Fibroblast of peridontal ligament (primary cell): ENCODE results near the gene NBPF3.
"Not testable (repeated sequence)": the region's sequence is repeated elsewhere in the genome, so short reads cannot be mapped to it uniquely, and the experiment has no call there.

Experiments used
- DNase-seq: peaks from one replicate; pipeline ENCODE4 v3.0.0-alpha.2; 2010; ENCODE audit errors: extremely low read depth

NBPF3 gene

DNA sequence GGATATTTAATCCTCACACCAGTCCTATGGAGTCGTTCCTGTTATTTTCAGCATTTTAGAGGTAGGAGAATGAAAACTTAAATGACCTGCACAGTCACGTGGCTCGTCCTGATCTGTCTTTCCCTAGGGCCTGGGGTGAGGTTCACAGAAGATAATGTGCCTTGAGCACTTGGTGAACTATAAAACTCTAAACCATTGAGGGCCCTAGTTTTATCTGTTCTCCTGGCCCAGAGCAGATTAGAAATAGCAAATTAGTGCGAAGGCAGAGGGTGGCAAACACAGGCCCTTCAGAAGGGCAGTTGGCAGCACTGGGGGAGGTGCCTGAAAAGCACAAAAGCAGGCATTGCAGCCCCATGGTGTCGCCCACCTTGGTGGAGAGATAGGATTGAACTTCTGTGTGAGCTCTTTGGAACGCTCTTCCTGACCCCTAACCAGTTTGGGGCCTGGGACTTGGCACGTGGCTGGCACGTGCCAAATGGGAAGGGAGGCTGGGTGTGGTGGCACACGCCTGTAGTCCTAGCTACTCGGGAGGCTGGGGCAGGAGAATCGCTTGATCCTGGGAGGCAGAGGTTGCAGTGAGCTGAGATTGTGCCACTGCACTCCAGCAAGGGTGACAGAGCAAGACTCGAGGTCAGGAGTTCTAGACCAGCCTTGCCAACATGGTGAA, 1.2 kb upstream of the NBPF3 start:
- DNase-seq: not testable (repeated sequence)

DNA sequence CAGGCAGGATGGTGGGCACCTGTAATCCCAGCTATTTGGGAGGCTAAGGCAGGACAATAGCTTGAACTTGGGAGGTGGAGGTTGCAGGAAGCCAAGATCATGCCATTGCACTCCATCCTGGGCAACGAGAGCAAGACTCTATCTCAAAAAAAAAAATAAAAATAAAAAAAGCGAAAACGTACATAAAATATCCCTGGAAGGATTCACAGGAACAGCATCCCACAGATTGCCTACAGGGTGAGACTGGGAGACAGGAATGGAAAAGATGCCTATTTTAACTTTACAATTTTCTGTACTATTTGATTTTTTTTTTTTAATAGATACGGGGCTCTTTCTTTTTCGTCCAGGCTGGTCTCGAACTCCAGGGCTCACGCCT, 604 bp upstream of the NBPF3 start:
- no peak for DNase-seq

DNA sequence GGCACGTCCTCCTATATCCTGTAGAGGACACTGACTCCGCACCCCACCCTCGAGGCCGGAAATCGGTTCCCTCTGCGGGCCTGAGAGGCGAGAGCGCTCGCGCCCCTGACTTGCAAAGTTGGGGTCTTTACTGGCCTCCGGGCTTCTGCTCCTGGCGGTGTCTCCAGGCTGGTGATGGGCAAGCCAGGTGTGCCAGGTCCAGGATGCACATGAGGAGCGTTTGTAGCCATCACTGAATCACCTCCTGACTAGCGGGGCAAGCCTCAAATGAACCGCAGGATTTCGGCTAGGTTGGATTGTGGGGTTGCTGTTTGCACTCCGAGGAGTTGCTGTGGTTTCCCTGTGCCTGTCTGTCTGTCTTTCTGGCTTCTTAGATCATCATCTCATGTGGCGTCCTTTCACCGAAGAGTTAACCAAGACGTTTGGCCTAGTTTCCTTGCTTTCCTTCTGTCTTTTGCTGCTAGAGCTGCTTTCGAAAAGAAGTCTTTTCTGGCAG, 741 bp downstream of the NBPF3 start:
- peak; percentile 52 for DNase-seq

DNA sequence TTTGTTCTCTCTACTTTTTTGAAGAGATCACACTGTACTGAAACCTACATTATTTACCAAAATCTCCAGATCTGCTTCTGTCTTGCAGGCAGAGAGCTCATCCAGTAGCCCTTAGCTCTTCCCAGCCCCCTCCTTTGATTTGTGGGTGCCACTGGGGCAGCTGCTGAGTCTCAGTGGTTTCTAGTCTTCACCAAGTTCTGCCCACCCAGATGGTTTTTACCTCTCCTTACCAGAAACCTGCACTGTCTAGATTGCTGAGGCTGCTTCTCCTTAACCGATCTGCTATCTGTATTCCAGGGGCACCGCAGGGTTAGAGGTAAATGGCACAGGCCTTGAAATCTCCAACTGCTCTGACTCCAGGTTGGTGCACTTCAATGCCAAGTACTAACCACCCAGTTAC, 6.7 kb downstream of the NBPF3 start:
- not testable (repeated sequence) for DNase-seq

DNA sequence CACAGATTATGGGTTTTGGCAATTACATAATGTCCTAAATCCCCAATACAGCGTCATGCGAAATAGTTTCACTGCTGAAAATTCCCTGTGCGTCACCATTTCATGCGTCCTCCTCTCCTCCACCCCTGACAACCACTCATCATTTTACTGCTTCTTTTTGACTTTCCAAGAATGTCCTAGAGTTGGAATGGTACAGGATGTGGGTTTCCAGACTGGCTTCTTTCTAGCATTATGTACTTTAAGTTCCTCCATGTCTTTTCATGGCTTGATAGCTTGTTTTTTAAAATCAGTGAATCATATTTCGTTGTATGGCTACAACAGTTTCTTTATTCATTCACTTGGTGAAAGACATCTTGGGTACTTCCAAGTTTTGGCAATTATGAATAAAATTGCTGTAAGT, 7.4 kb downstream of the NBPF3 start:
- no peak for DNase-seq

DNA sequence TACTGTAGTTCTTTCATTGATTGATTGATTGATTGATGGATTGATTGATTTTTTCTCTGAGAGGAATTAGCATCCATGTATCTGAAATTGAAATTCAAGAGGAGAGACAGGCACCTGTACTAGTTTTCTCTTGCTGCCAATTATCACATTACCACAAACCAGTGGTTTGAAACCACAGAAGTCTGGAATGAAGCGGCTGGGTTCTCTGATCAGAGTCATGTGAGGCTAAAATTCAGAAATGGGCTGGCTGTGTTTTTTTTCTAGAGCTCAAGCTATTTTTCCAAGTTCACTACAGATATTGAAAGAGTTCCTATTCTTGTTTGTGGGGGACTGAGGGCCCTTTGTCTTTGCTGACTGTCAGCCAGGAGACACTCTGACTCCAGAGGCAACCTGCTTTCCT, 10.0 kb downstream of the NBPF3 start:
- DNase-seq: peak; percentile 74

DNA sequence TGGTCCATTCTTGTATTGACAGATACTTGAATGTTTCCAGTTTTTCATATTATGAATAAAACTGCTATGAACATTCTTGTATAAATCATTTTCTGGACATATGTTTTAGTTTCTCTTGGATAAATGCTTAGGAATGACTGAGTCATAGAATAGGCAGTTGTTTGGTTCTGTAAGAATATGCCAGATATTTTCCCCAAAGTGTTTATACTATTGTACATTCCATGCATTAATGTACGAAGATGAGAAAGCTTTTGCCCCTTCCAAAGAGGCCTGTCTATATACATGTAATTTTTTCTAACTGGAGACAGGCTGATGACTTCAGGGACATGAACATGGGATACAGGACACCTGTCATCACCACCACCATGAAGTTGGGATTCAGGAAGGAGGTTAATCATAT, 11.3 kb downstream of the NBPF3 start:
- peak; percentile 93 for DNase-seq

DNA sequence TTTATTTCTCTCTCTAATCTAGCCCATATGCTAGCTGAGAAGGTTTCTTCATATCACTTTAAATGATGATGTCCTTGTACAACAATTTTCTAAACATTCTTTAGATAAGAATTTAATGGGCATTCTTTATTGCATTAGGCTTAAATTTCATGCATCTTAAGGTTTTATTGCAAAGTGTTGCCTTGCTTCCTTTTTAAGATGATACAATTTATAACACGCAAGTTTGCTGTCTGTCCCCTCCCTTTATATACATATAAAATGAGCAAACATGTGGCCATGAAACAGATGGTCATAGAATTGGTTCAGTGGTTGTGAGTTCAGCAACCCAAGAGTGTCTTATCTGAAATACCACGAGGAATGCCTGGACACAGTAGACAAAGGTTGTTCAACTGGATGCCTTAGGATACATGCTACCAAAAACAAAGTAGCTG, 12.1 kb downstream of the NBPF3 start:
- DNase-seq: peak; percentile 37

DNA sequence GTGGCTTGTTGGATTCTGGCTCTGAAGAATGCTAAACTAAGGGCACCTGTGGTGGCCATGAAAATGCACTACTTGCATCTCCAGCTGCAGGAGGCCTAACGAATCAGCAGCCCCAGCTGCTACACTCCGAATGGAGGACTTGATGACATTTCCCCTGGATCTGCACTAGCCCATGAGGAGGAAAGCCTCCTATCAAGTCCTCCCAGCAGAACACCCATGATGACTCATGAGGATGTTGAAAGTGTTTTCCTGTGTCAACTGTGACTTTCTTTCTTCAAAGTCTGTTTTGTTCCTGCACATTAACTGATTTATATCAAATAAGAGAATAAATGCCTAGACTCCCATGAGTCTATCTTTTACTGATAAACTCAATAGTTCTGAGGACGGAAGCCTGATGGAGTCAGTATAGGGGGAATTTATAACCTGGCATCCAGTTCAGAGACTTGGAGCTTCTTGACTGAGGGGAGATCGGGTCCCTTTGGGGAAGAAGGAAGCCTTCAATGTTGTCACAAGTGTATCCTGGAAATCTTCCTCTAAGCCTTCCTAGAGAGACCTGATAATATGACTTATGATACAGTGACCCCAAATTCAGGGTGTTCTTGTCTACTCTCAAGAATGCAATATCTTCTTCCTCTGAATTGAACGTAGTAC, 14.2 kb downstream of the NBPF3 start:
- DNase-seq: peak; percentile 78

DNA sequence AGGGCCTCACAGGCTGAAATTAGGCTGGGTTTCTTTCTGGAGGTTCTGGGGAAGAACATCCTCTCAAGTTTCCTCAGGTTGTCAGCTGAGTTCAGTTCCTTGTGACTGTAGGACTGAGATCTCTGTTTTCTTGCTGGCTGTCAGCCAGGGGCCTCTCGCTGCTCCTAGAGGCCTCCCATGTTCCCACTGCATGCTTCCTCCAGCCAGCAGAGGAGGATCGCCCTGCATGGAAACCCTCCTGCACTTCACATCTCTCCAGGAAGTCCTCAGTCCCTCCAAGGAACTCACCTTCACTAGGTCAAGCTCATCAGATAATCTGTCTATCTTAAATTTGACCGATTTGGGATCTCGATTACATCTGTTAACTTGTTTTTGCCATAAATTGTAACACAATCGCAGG, 15.0 kb downstream of the NBPF3 start:
- not testable (repeated sequence) for DNase-seq

DNA sequence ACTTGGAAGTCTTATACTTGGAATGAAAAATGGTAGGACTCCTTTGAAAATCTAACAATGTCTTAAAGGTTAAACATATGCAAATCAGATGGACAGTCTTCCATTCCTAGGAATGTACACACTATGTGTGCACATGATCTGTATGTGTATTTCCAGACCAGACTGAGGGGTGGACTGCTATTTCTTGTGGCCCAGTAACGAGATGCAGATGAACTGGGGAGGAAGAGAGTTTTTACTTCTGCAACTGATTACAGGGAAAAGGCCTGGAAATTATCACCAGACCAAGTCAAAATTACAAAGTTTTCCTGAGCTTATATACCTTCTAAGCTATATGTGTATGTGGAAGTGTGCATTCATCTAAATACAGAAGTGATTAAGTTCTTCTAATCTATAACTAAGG, 17.7 kb downstream of the NBPF3 start:
- peak; percentile 75 for DNase-seq

DNA sequence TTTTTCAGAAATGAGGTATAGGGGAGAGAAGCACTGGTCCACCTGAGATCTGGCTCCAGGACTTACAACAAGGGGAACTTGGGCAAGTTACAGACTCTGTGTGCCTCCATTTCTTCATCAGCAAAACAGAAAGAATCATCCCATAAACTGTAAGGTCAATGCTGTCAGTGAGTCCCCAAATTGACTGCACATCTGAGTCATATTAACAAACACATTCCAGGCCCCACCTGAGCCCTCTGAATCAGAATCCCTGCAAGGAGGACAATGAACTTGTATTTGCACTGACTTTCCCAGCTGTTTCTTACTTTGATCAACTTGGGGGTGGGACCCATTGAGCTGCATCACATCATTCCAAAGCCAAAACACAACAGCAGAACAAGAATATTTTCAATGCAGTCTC, 25.2 kb downstream of the NBPF3 start:
- DNase-seq: not testable (repeated sequence)

DNA sequence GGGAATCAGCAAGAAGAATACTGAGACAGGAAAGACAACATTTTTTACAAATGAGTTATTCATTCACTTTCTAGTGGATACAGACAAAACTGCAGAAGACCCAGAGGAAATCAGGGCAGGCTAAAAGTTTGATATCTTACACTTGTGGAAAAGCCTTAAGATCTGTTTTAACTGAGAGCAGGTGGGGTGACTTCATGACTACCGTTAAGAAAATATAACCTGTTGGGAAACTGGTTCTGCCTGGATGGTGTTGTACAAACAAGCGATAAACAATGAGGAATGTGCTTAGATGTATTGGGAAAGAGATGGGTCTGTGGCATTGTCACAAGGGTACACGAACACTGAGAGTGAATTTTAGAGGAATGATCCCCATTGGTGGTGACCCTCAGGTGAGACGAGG, 28.0 kb downstream of the NBPF3 start:
- not testable (repeated sequence) for DNase-seq

DNA sequence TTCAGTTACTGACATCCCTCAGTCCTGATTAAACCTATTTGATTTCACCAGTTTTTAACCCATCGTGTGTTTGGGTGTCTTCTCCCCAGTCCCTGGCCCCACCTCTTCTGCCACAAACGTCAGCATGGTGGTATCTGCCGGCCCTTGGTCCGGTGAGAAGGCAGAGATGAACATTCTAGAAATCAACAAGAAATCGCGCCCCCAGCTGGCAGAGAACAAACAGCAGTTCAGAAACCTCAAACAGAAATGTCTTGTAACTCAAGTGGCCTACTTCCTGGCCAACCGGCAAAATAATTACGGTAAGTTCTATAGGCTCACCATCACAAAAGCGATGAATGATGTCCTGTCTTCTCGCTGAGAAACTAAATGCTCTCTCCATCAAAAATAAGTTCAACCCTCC, 28.7 kb downstream of the NBPF3 start:
- peak; percentile 47 for DNase-seq

DNA sequence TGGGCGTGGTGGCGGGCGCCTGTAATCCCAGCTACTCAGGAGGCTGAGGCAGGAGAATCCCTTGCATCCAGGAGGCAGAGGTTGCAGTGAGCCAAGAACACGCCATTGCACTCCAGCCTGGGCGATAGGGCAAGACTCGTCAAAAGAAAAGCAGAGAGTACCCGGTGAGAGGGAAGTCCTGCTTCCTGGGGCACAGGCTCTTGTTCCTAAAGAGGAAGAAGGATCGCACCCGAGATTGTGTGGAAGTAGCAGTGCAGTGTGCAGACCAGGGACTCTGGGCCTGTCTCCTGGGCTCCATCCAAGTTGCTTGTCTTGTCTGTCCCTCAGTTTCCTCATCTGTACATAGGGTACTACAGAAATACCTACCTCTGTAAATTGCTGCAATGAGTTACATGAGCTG, 29.6 kb downstream of the NBPF3 start:
- DNase-seq: no peak

DNA sequence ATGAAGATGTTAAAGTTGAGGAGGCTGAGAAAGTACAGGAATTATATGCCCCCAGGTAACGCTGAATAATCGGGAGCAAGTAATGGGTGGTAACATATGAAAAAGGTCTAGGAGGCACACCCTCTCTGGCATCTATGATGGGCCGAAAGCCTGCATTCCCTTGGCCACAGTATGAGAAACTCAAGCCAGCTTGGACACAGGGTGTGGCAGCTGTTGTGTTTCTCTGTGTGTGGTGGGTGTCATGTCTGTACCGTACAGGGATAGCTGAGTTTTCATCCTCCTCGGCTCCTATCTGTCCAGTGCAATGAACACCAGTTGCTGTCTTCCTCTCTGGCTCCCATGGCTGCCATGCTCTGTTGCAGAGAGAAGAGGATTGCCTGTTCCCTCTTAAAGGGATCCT, 32.9 kb downstream of the NBPF3 start:
- DNase-seq: no peak

DNA sequence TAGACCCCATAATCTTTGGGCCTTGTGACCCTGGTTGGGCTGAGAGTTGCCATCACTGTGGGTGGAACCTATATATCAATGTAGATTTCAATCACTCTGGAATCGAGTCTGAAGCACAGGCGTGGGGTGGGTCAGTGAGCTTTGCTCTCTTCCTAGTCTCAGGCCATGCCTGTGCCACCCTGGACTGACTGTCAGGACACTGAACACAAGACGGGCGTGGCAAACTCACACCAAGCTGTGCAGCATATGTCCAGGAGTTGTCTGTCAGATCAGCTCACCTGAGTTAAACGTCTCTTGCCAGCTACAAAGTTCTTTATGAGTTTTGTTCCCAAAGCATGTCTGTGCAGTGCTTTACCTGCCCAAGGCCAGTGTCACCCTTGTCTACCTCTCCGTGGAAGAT, 38.4 kb downstream of the NBPF3 start:
- no peak for DNase-seq

DNA sequence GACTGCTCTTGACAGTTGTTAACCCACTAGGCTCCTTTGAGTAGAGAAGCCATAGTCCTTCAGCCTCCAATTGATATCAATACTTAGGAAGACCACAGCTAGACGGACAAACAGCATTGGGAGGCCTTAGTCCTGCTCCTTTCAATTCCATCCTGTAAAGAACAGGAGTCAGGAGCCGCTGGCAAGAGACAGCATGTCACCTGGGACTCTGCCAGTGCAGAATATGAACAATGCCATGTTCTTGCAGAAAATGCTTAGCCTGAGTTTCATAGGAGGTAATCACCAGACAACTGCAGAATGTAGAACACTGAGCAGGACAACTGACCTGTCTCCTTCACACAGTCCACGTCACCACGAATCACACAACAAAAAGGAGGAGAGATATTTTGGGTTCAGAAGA, 43.9 kb downstream of the NBPF3 start:
- not testable (repeated sequence) for DNase-seq

DNA sequence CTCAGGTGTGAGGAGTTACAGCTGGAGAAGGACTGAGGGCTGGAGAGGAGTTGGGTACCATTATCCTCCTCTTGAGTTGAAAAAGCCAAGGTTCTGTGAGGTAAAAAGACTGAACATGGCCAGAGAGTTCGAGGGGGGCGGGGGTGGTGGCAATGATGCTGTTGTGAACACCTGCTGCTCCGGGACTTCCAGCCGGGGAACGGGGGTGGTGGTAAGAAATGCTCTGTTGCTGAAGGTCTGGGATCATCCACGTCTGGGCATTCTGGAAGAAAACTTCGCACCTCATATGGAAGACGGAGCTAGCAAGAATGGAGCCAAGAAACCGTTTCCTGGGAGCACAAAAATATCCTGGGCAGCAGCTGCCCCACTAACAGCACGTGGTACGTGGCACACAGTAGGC, 49.2 kb downstream of the NBPF3 start:
- DNase-seq: no peak

DNA sequence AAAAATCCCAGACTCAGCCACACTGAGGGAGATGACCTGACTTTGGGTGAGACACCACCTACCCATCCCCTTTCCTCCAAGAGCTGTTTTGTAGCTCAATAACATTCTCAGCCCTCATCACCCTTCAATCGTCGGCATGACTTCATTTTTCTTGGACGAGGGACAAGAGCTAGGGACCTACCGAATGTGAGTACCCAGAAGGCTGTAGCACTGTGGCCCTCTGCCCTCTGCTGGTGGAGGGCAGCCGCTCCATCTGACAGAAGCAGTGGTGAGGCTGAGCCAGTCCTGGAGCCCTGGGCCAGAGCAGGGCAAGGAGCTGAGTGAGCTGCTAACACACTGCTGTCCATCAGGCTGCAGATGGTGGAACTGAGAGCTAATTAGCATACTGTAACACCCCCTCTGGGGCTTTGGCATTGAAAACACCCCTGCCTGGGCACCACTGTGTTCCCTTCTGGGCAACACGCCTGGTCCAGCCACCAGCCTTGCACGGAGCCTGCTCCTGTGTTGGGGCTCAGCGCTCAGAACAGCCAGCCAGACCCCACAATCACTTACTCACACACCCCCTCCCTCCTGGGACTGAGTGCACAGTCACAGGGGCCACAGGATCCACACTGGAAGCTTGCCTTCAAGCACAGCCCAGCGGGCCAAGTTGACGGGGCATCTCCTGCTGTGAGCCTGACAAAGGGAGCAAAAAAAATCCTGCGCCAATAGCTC, 51.0 kb downstream of the NBPF3 start:
- peak; percentile 73 for DNase-seq

DNA sequence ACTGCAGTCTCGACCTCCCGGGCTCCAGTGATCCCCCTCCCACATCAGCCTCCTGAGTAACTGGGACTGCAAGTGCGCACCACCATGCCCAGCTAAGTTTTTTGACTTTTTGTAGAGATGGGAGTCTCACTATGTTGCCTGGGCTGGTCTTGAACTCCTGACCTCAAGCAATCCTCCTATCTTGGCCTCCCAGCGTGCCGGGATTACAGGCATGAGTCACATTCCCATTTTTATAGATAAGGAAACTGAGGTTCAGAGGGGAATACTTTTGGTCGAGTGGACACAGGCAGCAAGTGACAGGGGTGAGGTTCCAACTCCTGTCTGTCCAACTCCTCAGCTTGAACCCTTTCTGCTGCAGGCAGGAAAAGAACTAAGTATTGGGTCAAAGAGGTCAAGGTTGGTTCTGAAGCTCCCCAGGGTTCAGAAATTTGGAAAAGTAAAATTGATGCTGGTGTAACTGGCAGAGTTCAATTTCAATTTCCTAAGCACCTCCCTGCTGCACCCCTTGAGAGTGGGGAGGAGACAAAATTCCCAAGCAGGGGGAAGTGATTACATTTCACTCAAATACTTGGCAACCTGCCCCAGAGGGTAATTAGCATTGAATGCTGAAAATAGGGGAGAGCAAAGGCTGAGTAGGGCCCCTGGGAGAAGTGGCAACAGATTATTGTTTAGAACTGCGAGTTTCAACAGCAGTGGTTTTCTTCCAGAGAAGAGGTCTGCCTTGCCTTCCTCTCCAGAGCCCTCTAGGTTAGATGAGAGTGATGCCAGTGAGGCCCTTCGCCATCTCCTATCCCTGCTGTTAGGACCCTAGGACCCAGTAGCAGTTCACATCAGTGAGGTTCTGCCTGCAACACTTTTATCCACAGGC, 51.8 kb downstream of the NBPF3 start:
- DNase-seq: peak; percentile 85

DNA sequence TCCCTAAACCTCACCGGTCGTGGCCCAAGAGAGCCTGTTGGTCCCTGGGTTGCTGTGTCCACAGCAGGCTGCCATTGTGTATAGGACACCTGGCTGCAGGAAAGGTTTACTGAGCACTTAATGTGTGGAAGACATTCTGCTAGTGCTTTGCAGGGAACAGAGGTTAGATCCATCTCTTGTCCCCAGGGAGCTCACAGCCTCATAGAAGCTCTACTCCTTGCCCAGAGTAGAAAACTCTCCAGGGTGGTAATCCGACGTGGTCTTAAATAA, 52.4 kb downstream of the NBPF3 start:
- DNase-seq: no peak
